Esophagus muscularis mucosa (tissue), 4 donors: ENCODE data around the gene ERC2. TPM values are rescaled to one million over a fixed set of nuclear protein-coding genes. Genes with fewer than 3 reads are reported as not detected.

Experiments
- DNase-seq: peaks from one replicate; pipeline ENCODE4 v3.0.0-alpha.2; 2017; ENCODE audit errors: extremely low spot score
- H3K27ac ChIP-seq, 4 donors: fragments of 200-600 bp; sonication (generic); replicated peaks in 1 of 4; 1 replicate in 3 of 4; 2 replicates in 1 of 4; pipeline ENCODE4 v1.5.1; 2016 to 2019; ENCODE audit warnings: mild to moderate bottlenecking in 1 of 4
- H3K27me3 ChIP-seq, 4 donors: fragments of 200-600 bp; sonication (generic); one replicate each; pipeline versions ENCODE4 v1.5.1 to v1.6.0; 2016 to 2019
- H3K36me3 ChIP-seq, 4 donors: fragments of 200-600 bp; sonication (generic); one replicate each; pipeline ENCODE4 v1.5.1; 2016 to 2019
- H3K4me1 ChIP-seq, 4 donors: fragments of 200-600 bp; sonication (generic); one replicate each; pipeline ENCODE4 v1.5.1; 2016 to 2019
- H3K4me3 ChIP-seq, 4 donors: fragments of 200-600 bp; sonication (generic); 1 replicate in 2 of 4; 2 replicates in 2 of 4; pipeline ENCODE4 v1.5.1; 2016 to 2019; ENCODE audit warnings: mild to moderate bottlenecking in 4 of 4, moderate library complexity in 1 of 4
- H3K9me3 ChIP-seq, 4 donors: fragments of 200-600 bp; sonication (generic); 1 replicate in 3 of 4; 2 replicates in 1 of 4; pipeline ENCODE4 v1.5.1; 2016 to 2019
- EP300 ChIP-seq: sonication (generic); formaldehyde crosslinking; IDR thresholded peaks from one replicate; pipeline ENCODE4 v1.6.1; 2017; ENCODE audit warnings: antibody characterized with exemption
- POLR2A ChIP-seq: fragments of 450-650 bp; IDR thresholded peaks from one replicate; pipeline ENCODE4 v1.6.1; 2017; ENCODE audit warnings: antibody characterized with exemption, moderate library complexity, mild to moderate bottlenecking, low read depth
- POLR2AphosphoS5 ChIP-seq, 2 donors: sonication (generic); formaldehyde crosslinking; IDR thresholded peaks; one replicate each; pipeline ENCODE4 v1.6.1; 2017; ENCODE audit warnings: antibody characterized with exemption in 2 of 2
- WGBS: methylation state at CpG from one replicate; pipeline ENCODE4 v1.1.5; 2018; 5-methylcytosine and 5-hydroxymethylcytosine counted together
- intact Hi-C: fragments of 100-400 bp; cut with DNase I; formaldehyde crosslinking; loops from one replicate; pipeline ENCODE4 v1.15.1; 2023
- total RNA-seq, 4 donors: library from RNA; depleted of rRNA; stranded (reverse); fragments of >200 nt; gene quantifications; one replicate each; pipeline versions ENCODE4 v1.1.0 to v1.2.1, GENCODE V29; 2016
- TF ChIP-seq, protein P1 (sequence below), 3 experiments: fragments of 200-600 bp in 2 of 3; fragments of 450-650 bp in 1 of 3; sonication (generic) in 2 of 3; IDR thresholded peaks; one replicate each; pipeline ENCODE4 v1.5.1; 2017 to 2019; ENCODE audit warnings: antibody characterized with exemption in 3 of 3, mild to moderate bottlenecking in 2 of 3, moderate library complexity in 1 of 3

The ERC2 gene
- total RNA-seq, 4 donors from 2014 or later: 0.42 to 2.0 (median 1.5) TPM

DNA sequence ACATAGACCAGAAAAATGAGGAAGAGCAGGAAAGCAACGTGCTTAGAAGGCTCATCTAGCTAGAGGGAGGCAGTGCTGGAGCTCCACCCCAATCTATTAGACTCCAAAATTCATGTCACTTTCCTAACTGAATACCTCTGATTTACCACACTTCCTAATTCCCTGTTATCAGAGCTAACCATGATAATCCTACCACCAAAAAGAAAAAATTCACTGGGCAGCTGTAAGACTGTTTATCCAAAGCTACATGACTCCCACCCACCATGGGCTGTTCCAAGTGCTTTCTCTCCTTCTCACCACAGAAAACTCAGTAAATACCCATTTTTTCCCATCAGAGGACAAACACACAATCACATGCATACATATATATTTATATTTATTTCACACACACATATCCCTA lies 501.7 kb downstream of the ERC2 start:
- no peaks in the 10 kb centered on the region for H3K27me3 ChIP-seq
- no peak for TF ChIP-seq EP300
- no peak for TF ChIP-seq POLR2A
- 87% methylated on average over 1 of the region's 1 CpG for WGBS
- no peaks in the 10 kb centered on the region for H3K9me3 ChIP-seq
- H3K36me3 ChIP-seq: no peaks in the 10 kb centered on the region
- DNase-seq: no peak
- no peaks in the 10 kb centered on the region for H3K4me1 ChIP-seq
- intact Hi-C loops: no loop called here
- H3K4me3 ChIP-seq: no peak overlapping the region
- H3K27ac ChIP-seq: no peak overlapping the region

DNA sequence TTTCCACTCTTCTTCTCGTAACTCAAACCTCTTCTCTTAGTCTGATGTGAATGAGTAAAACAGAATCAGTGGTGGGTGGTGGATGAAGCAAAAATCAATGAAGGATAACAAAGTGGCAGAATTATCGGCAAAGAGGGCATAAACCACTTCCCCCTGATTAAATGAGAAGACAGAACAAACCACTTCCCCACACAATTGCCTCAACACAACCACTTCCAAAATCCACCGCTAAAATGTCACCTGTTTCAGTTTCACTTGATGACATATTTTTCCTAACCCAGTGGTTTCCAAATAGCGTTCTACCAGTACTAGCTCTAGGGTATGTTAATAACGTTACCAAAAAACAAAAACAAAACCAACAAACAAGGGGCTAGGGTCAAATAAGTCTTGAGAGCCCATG lies 502.5 kb downstream of the ERC2 start:
- WGBS: 89% methylated on average over 5 of the region's 5 CpGs
- H3K27me3 ChIP-seq: no peaks in the 10 kb centered on the region
- H3K4me1 ChIP-seq: no peaks in the 10 kb centered on the region
- no peaks in the 10 kb centered on the region for H3K9me3 ChIP-seq
- no peaks in the 10 kb centered on the region for H3K36me3 ChIP-seq
- no peak for DNase-seq
- no peak overlapping the region for H3K4me3 ChIP-seq
- H3K27ac ChIP-seq: no peak overlapping the region
- TF ChIP-seq POLR2A: no peak
- intact Hi-C loops: no loop called here

DNA sequence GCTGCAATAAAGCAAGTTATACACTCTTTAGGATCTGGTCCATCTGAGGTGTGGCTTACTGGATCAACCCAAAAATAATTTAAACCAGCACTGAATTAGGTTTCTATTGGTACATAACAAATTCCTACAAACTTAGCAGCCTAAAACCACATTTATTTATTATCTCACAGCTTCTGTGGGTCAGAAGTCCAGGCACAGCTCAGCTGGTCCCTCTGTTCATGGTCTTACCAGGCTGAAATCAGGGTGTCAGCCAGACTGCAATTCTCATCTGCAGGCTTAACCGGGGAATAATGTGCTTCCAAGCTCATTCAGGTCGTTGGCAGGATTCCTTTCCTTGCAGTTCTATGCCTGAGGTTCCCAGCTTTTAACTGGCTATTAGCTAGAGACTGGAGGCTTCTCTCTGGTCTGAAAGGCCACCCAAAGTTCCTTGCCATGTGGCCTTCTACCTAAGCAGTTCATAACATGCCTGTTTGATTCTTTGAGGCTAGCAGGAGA lies 503.7 kb downstream of the ERC2 start:
- Histone ChIP-seq H3K4me1 (no peaks in the 10 kb centered on the region), H3K9me3 (no peaks in the 10 kb centered on the region), H3K27ac (no peak overlapping the region), H3K36me3 (no peaks in the 10 kb centered on the region), H3K4me3 (no peak overlapping the region), H3K27me3 (no peaks in the 10 kb centered on the region)
- intact Hi-C loops: no loop called here
- TF ChIP-seq EP300: no peak
- TF ChIP-seq, protein P1, sequence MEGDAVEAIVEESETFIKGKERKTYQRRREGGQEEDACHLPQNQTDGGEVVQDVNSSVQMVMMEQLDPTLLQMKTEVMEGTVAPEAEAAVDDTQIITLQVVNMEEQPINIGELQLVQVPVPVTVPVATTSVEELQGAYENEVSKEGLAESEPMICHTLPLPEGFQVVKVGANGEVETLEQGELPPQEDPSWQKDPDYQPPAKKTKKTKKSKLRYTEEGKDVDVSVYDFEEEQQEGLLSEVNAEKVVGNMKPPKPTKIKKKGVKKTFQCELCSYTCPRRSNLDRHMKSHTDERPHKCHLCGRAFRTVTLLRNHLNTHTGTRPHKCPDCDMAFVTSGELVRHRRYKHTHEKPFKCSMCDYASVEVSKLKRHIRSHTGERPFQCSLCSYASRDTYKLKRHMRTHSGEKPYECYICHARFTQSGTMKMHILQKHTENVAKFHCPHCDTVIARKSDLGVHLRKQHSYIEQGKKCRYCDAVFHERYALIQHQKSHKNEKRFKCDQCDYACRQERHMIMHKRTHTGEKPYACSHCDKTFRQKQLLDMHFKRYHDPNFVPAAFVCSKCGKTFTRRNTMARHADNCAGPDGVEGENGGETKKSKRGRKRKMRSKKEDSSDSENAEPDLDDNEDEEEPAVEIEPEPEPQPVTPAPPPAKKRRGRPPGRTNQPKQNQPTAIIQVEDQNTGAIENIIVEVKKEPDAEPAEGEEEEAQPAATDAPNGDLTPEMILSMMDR (IDR thresholded peaks at IDR 0.05): no peak
- TF ChIP-seq POLR2A: no peak
- no peak for TF ChIP-seq POLR2AphosphoS5 (IDR thresholded peaks at IDR 0.05)
- WGBS: 31% methylated on average over 2 of the region's 2 CpGs
- no peak for DNase-seq

DNA sequence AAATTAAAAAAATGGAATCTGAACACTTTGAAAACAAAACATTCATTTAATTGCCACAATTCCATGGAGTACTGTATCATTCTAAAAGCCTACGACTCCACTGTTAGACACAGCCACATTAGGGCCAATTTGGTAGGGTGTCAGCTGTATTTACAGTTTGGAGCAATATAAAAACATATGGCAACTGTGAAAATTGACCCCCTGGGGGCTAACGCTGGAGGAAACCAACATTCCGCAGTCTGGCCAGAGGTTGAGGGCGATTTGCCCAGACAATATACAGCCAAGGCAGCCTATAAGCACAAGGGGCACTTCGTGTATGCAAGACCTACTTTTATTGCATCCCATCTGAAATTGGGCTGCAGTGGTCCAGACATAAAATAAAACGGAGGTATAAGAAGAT lies 504.7 kb downstream of the ERC2 start:
- H3K4me3 ChIP-seq: no peak overlapping the region
- intact Hi-C loops: no loop called here
- no peak overlapping the region for H3K27ac ChIP-seq
- 82% methylated on average over 6 of the region's 6 CpGs for WGBS
- no peak for TF ChIP-seq EP300
- no peak for TF ChIP-seq POLR2A
- no peak for TF ChIP-seq POLR2AphosphoS5 (IDR thresholded peaks at IDR 0.05)
- TF ChIP-seq, protein P1 (IDR thresholded peaks at IDR 0.05): no peak
- H3K27me3 ChIP-seq: no peaks in the 10 kb centered on the region
- H3K9me3 ChIP-seq: no peaks in the 10 kb centered on the region
- no peaks in the 10 kb centered on the region for H3K36me3 ChIP-seq
- no peaks in the 10 kb centered on the region for H3K4me1 ChIP-seq
- no peak for DNase-seq

DNA sequence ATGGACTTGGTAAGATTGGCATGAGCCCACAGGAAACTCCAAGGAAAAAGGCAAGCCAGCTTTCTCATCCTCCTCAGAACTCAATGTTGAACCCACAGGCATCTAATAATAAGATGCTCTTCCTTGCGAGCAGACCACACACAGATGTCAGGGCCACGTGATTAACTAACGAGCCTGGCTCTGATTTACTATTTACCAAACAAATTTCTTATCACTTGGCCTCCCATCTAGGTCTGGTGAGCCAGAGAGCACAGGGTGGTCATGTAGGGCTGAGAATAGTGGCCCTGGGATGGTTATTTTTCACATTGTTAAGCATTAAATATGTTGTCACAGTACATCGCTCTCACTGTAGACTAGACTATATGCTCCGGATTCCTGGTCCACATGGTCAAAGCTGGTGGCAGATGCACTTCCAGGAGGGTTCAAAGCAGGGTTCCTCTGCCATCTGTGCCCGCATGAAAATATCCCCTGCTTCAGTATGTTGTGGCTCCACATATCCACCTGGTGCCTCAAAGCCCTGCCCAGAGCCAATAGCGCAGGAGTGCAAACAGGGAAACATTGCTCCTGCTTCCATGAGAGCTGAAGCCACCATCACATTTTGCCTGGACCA lies 508.7 kb downstream of the ERC2 start:
- 82% methylated on average over 7 of the region's 7 CpGs for WGBS
- no peaks in the 10 kb centered on the region for H3K9me3 ChIP-seq
- TF ChIP-seq POLR2A (no peak), EP300 (no peak), POLR2AphosphoS5 (IDR thresholded peaks at IDR 0.05) (no peak)
- TF ChIP-seq, protein P1 (IDR thresholded peaks at IDR 0.05): no peak
- no peaks in the 10 kb centered on the region for H3K27me3 ChIP-seq
- no peaks in the 10 kb centered on the region for H3K36me3 ChIP-seq
- peaks cover 0 to 11% (median 4%) of the 10 kb centered on the region in 4 donors for H3K4me1 ChIP-seq
- DNase-seq: no peak
- intact Hi-C loops: no loop called here
- no peak overlapping the region for H3K4me3 ChIP-seq
- H3K27ac ChIP-seq: no peak overlapping the region

DNA sequence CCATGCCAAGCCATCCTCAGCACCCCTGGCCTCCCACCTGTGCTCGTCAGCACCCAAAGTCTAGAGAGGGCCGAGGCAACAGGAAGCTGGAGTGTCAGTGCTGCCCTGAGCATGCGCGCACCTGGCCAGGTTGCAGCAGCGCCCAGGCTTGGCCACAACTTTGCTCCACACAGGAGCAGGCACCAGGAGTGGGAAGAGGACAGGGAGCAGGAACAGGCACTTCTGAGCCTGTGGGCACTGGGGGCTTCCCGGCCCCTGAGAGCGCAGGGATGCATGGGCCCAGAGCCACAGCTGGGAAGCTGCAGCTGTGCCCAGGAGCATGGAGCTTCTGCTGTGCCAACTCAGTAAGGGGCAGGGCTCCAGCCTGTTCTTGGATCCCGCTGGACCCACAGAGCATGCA lies 509.7 kb downstream of the ERC2 start:
- no CpG with 5 or more reads among the region's 8 CpGs for WGBS
- TF ChIP-seq POLR2A (no peak), EP300 (no peak), POLR2AphosphoS5 (IDR thresholded peaks at IDR 0.05) (no peak)
- TF ChIP-seq, protein P1 (IDR thresholded peaks at IDR 0.05): no peak
- intact Hi-C loops: no loop called here
- Histone ChIP-seq H3K4me1 (peaks cover 0 to 11% (median 4%) of the 10 kb centered on the region in 4 donors), H3K9me3 (no peaks in the 10 kb centered on the region), H3K27ac (no peak overlapping the region), H3K27me3 (no peaks in the 10 kb centered on the region), H3K36me3 (no peaks in the 10 kb centered on the region), H3K4me3 (no peak overlapping the region)
- DNase-seq: no peak
